Hematopoietic multipotent progenitor cell treated with erythropoietin and hydrocortisone succinate and interleukin-3 and kit ligand, for 15 days (in vitro differentiated cells): Measurements from ENCODE around the gene NBPF12.
"Not testable (repeated sequence)": the region's sequence is repeated elsewhere in the genome, so short reads cannot be mapped to it uniquely, and the experiment has no call there.

ENCODE experiments used
- DNase-seq: peaks from one replicate; pipeline ENCODE4 v3.0.0-alpha.2; 2015; ENCODE audit warnings: low spot score

The NBPF12 gene, protein sequence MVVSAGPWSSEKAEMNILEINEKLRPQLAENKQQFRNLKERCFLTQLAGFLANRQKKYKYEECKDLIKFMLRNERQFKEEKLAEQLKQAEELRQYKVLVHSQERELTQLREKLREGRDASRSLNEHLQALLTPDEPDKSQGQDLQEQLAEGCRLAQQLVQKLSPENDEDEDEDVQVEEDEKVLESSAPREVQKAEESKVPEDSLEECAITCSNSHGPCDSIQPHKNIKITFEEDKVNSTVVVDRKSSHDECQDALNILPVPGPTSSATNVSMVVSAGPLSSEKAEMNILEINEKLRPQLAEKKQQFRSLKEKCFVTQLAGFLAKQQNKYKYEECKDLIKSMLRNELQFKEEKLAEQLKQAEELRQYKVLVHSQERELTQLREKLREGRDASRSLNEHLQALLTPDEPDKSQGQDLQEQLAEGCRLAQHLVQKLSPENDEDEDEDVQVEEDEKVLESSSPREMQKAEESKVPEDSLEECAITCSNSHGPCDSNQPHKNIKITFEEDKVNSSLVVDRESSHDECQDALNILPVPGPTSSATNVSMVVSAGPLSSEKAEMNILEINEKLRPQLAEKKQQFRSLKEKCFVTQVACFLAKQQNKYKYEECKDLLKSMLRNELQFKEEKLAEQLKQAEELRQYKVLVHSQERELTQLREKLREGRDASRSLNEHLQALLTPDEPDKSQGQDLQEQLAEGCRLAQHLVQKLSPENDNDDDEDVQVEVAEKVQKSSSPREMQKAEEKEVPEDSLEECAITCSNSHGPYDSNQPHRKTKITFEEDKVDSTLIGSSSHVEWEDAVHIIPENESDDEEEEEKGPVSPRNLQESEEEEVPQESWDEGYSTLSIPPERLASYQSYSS (N-terminal part only)

DNA sequence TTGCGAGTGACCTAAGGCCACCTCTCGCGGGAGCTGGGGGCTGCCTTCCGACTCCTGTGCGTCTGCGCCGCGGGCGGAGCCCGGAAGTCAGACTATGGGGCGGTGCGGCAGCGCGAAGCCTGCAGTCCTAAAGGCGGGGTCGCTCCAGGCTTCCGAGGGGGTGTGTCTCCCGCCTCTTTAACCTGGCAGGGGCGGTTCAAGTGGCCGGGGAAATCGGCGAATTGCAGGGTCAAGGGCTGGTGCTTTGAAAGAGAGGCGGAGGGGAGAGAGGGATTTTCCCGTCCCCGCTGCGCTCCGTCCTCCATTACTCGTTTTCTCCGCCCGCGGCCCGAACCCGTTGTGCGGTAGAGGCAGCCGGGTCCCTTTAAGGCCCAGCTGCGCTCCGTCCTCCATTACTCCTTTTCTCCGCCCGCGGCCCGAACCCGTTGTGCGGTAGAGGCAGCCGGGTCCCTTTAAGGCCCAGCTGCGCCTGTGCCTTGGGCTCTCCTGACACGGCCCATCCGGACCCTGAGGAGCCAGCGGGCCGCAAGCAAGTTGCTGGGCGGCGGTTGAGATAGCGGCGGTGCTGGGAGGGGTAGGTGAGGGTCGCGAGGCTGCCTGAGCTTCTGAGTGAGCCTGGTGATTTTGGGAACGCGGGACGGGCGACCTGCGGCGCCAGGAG, at the start of gene NBPF12:
NBPF12 (plus strand) TSS at position 83 of the 661 bp plus-strand sequence. CDS start 21,820 bp downstream, outside the sequence.
- peak; percentile 73 for DNase-seq

- DNase-seq: not testable (repeated sequence)
Observed at GRCh38 chr1:146891355-146891754, 46.8 kb upstream of the NBPF12 start.

DNA sequence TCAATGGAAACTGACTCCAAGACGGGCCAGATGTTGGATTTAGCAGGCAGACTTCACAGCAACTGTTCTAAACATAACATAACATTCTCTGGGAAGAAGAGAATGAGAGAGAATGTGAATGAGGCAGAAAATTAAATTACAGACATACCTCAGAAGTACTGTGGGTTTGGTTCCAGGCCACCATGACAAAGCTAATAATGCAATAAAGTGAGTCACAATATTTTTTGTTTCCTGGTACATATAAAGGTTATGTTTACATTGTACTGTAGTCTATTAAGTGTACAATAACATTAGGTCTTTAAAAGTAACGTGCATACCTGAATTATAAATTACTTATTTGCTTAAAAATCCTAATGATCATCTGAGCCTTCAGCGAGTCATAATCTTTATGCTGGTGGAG, 45.8 kb upstream of the NBPF12 start:
- not testable (repeated sequence) for DNase-seq

DNA sequence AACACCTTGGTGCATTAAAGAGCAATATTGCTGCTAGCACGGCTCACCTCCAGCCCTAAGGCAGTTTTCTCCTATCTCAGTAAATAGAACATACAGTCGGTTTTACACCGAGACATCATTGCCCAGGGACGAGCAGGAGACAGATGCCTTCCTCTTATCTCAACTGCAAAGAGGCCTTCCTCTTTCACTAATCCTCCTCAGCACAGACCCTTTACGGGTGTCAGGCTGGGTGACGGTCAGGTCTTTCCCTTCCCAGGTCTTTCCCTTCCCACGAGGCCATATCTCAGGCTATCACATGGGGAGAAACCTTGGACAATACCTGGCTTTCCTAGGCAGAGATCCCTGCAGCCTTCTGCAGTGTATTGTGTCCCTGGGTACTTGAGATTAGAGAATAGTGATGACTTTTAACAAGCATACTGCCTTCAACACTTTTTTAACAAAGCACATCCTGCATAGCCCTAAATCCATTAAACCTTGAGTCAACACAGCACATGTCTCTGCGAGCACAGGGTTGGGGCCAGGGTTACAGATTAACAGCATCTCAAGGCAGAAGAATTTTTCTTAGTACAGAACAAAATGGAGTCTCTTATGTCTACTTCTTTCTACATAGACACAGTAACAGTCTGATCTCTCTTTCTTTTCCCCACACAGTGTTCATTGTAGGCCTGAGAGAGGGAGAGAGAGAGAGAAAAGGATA, 30.4 kb upstream of the NBPF12 start:
- not testable (repeated sequence) for DNase-seq

- not testable (repeated sequence) for DNase-seq
Observed at GRCh38 chr1:146912975-146913374, 25.1 kb upstream of the NBPF12 start.

DNA sequence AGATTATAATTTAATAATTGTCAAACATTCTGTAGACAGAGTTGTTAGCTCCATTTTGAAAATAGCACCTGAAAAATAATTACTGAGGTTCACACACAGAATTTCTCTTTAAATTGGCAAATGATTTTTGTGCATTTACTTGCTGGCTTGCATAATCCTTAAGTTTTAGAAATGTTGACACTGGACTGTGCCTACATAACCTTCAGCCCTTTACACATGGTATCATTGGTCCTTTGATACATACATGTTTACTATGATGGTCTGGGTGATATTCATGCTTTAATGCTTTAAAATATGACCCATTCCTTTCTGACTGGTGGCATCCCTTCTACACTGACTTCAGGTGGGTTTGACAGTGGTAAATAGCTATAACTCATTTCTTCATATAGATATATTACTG, 17.3 kb upstream of the NBPF12 start:
- DNase-seq: not testable (repeated sequence)

GRCh38 chr1:146922614-146923013, 15.5 kb upstream of the NBPF12 start:
- DNase-seq: not testable (repeated sequence)

- not testable (repeated sequence) for DNase-seq
Observed at GRCh38 chr1:146924106-146924505, 14.0 kb upstream of the NBPF12 start.

GRCh38 chr1:146926413-146926812, 11.7 kb upstream of the NBPF12 start:
- DNase-seq: not testable (repeated sequence)

- DNase-seq: not testable (repeated sequence)
Observed at GRCh38 chr1:146930225-146930624, 7.9 kb upstream of the NBPF12 start.

DNA sequence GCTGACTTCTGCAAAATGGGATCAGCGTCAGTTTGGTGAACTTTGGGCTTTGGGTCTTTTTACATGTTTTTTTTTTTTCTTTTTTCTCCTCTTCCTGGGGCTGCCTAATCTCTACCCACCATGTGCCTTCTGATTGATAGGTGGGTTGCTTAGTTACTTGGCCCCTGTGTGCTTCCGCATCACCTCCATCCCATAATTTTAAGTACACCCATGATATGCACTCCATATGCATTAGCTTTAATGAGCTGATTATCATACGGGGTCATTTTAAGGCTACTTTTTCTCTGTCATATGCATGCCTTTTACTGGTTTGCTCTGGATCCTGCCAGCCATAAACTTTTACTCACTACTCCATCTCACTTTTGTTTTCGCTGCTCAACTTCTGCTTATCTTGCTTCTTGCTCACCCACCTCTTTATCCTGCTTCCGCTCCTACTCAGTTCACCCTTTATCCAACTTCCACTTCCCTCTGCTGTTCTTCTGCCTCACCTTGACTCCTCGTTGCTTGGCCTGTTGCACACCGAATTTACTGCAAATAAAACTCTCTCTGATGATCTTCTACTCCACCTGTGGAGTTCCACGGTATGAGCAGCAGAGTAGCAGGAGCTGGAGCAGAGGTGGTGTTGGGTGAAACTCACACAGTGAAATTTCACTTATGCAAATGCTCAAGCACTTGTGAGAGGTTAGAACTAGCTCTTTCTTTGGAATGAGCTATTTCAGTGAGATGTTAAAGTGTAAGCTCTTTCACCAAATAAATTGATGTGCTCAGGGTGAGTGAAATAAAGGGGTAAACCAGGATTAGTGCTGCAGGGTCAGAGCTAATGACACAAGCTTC, 3.5 kb upstream of the NBPF12 start:
- DNase-seq: peak; percentile 61

- DNase-seq: not testable (repeated sequence)
Observed at GRCh38 chr1:146937462-146937861, 662 bp upstream of the NBPF12 start.

GRCh38 chr1:146938927-146939786, 1.0 kb downstream of the NBPF12 start:
- not testable (repeated sequence) for DNase-seq

GRCh38 chr1:146940293-146940692, 2.2 kb downstream of the NBPF12 start:
- DNase-seq: not testable (repeated sequence)

- DNase-seq: not testable (repeated sequence)
Observed at GRCh38 chr1:146943342-146943886, 5.3 kb downstream of the NBPF12 start.

GRCh38 chr1:146948127-146948526, 10.0 kb downstream of the NBPF12 start:
- not testable (repeated sequence) for DNase-seq

DNA sequence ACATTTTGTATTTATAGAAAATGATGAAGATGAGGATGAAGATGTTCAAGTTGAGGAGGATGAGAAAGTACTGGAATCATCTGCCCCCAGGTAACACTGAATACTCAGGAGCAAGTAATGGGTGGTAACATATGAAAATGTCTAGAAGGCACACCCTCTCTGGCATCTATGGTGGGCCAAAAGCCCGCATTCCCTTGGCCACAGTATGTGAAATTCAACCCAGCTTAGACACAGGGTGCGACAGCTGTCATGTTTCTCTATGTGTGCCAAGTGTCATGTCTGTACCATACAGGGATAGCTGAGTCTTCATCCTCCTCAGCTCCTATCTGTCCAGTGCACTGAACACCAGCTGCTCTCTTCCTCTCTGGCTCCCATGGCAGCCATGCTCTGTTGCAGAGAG, 26.2 kb downstream of the NBPF12 start:
- DNase-seq: not testable (repeated sequence)

DNA sequence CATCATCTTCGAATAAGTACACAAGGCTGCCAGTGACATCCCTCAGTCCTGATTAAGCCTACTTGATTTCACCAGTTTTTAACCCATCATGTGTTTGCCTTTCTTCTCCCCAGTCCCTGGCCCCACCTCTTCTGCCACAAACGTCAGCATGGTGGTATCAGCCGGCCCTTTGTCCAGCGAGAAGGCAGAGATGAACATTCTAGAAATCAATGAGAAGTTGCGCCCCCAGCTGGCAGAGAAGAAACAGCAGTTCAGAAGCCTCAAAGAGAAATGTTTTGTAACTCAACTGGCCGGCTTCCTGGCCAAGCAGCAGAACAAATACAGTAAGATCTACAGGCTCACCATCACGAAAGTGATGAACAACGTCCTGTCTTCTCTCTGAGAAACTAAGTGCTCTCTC, 28.2 kb downstream of the NBPF12 start:
- DNase-seq: not testable (repeated sequence)

- not testable (repeated sequence) for DNase-seq
Observed at GRCh38 chr1:146970656-146971055, 32.5 kb downstream of the NBPF12 start.
